Subcutaneous abdominal adipose tissue (tissue), 5 donors: ENCODE measurements around the gene PLSCR1.

Experiments
- H3K27ac ChIP-seq: one replicate; pipeline ENCODE4 v1.7.0; 2013; ENCODE audit warnings: low read depth, mild to moderate bottlenecking, inconsistent platforms, low read length, moderate library complexity
- H3K27me3 ChIP-seq, 5 donors: one replicate each; pipeline ENCODE4 v1.7.0; 2013; ENCODE audit warnings: low read length in 5 of 5, inconsistent platforms in 1 of 5; ENCODE audit not compliant: control insufficient read depth in 5 of 5, insufficient read depth in 4 of 5
- H3K36me3 ChIP-seq, 5 donors: one replicate each; pipeline ENCODE4 v1.7.0; 2013; ENCODE audit warnings: low read length in 5 of 5; ENCODE audit not compliant: control insufficient read depth in 5 of 5, insufficient read depth in 5 of 5
- H3K4me1 ChIP-seq, 5 donors: one replicate each; pipeline ENCODE4 v1.7.0; 2013; ENCODE audit warnings: low read length in 5 of 5, mild to moderate bottlenecking in 3 of 5, moderate library complexity in 1 of 5; ENCODE audit not compliant: control insufficient read depth in 5 of 5, insufficient read depth in 5 of 5
- H3K4me3 ChIP-seq, 5 donors: one replicate each; pipeline ENCODE4 v1.7.0; 2013; ENCODE audit warnings: low read length in 5 of 5, low read depth in 1 of 5
- H3K9ac ChIP-seq, 5 donors: one replicate each; pipeline ENCODE4 v1.7.0; 2013; ENCODE audit warnings: low read length in 5 of 5, mild to moderate bottlenecking in 4 of 5, moderate library complexity in 3 of 5
- H3K9me3 ChIP-seq, 5 donors: one replicate each; pipeline ENCODE4 v1.7.0; 2013; ENCODE audit warnings: low read length in 5 of 5; ENCODE audit not compliant: control insufficient read depth in 5 of 5
- donor health status: healthy.
- donor health status: healthy.
- donor health status: healthy.
- donor health status: healthy.
- donor health status: healthy.

Gene PLSCR1

GRCh38 chr3:146521394-146521793, 23.0 kb downstream of the PLSCR1 start:
- Histone ChIP-seq H3K36me3 (peaks cover 0 to 45% (median 19%) of the 10 kb centered on the region in 5 donors), H3K27ac (no peak overlapping the region), H3K9me3 (no peaks in the 10 kb centered on the region), H3K27me3 (no peaks in the 10 kb centered on the region), H3K4me1 (peaks cover 0 to 3% (median 0%) of the 10 kb centered on the region in 5 donors), H3K9ac (no peak overlapping the region), H3K4me3 (no peak overlapping the region)

DNA sequence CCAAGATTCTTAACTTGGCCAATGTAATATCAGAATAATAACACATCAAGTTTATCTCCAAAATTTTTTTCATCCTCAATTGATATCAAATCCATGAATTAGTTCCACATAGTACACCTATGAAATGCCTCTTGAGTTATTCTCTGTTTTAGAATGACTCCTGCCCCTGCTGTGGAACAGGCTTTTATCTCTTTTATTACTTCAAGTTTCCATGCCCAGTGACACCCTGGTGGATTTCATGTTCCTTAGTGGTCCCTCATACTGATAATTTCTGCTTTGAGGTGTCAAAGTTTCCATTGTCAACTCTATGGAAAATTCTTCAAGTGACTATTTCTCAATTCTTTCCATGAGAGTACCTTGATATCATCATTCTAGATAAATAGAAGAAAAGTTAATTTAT, 24.6 kb downstream of the PLSCR1 start:
- Histone ChIP-seq H3K4me3 (no peak overlapping the region), H3K36me3 (peaks cover 4 to 45% (median 20%) of the 10 kb centered on the region in 5 donors), H3K27ac (no peak overlapping the region), H3K4me1 (peaks cover 0 to 3% (median 0%) of the 10 kb centered on the region in 5 donors), H3K9ac (no peak overlapping the region), H3K9me3 (no peaks in the 10 kb centered on the region), H3K27me3 (no peaks in the 10 kb centered on the region)

DNA sequence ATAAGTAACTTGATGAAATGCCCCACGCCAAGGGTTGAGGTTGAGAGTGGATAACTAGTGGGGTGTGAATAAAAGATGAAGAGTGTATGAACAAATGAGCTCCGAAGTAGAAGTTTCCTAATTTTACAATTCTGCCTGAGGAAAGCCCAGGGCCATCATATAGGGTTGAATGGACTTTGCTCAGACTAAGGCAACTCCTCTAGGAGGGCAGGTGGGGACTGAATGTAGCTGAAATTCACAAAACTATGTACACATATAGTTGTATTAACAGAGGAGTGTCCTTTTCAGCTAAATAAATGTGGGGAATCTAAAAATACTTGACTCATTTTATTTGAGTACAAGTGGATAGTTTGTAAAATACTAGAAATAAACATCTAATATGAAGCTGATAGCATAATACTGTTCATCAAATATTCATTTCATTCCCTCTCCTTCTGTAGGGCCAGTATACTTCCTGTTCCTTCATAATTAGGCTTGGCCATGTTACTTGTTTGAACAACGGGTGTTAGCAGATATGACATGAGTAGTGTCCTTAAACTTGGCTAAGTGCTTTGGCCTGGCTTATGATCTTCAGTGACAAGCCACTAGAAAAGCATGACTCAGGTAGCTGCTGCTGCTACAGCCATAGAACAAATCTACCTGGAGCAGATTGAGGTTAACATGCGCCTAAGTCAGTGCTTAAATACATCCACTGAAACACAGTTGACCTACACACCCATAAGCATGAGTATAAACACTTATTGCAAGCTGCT, 26.5 kb downstream of the PLSCR1 start:
- Histone ChIP-seq H3K9ac (no peak overlapping the region), H3K9me3 (no peaks in the 10 kb centered on the region), H3K4me1 (peaks cover 0 to 3% (median 0%) of the 10 kb centered on the region in 5 donors), H3K36me3 (peaks cover 10 to 42% (median 21%) of the 10 kb centered on the region in 5 donors), H3K27me3 (no peaks in the 10 kb centered on the region), H3K27ac (no peak overlapping the region), H3K4me3 (no peak overlapping the region)

DNA sequence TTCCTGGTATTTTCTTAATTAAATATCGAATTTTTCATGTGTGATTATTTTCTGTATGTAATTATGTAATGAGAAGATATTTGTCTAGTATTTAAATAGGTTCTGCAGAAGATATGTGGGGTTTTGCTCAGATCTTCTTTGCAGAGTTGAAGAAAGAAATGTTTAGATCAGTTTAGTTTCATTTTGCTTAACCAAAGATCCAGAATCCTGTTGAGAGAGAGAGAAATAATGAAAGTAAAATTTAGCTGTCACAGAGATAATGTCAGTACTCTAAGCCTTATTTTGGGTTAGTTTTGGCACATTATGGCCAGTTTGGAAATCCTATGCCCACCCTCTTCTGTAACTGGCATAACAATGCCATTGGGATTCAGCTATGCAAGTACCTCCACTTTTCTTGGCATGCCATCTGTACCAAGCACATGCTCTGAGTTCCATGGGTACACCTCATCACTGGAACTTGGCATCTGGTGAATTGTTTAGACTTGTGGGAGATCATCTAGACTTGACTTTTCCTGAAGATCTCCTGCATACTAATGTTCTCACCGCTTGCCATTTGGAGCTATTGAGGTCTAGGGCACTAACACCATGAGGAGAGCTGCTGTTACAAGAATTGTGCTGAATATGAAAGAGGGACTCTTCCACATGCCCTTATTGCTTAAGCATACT, 30.9 kb downstream of the PLSCR1 start:
- Histone ChIP-seq H3K27ac (no peak overlapping the region), H3K36me3 (peaks cover 10 to 21% (median 14%) of the 10 kb centered on the region in 5 donors), H3K27me3 (no peaks in the 10 kb centered on the region), H3K4me3 (no peak overlapping the region), H3K4me1 (peaks cover 0 to 3% (median 0%) of the 10 kb centered on the region in 5 donors), H3K9ac (no peak overlapping the region), H3K9me3 (no peaks in the 10 kb centered on the region)

GRCh38 chr3:146511402-146512134, 32.8 kb downstream of the PLSCR1 start:
- Histone ChIP-seq H3K27ac (no peak overlapping the region), H3K4me1 (peaks cover 0 to 14% (median 0%) of the 10 kb centered on the region in 5 donors)

GRCh38 chr3:146507331-146508120, 36.9 kb downstream of the PLSCR1 start:
- Histone ChIP-seq H3K9ac (no peak overlapping the region), H3K9me3 (no peaks in the 10 kb centered on the region), H3K27me3 (no peaks in the 10 kb centered on the region), H3K36me3 (no peaks in the 10 kb centered on the region), H3K4me3 (no peak overlapping the region), H3K4me1 (peaks cover 0 to 20% (median 5%) of the 10 kb centered on the region in 5 donors), H3K27ac (peak overlapping the region; percentile 69)

More at GRCh38 chr3:146511402-146512134, 32.8 kb downstream of the PLSCR1 start:
- Histone ChIP-seq H3K27me3 (no peaks in the 10 kb centered on the region), H3K4me3 (no peak overlapping the region), H3K36me3 (peaks cover 10 to 17% (median 11%) of the 10 kb centered on the region in 5 donors), H3K9ac (no peak overlapping the region), H3K9me3 (no peaks in the 10 kb centered on the region)

DNA sequence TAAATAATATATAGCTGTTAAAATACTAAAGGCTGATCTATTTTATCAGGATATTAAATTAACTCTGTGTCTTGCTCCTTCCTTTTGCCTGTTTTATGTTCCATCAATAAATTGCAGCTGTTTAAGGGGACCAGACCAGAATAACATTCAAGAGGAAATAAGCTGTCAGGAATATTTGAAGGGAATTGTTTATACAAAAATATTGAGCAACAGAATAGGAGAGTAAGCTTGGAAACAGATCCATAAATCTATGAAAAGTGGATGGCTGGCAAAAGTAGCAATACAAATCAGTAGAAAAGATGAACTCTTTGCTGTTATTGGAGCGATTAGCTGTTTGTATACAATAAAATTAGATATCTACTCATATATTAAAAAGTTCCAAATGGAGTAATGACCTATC, 38.9 kb downstream of the PLSCR1 start:
- Histone ChIP-seq H3K27me3 (no peaks in the 10 kb centered on the region), H3K9me3 (no peaks in the 10 kb centered on the region), H3K4me1 (peaks cover 0 to 20% (median 5%) of the 10 kb centered on the region in 5 donors), H3K27ac (no peak overlapping the region), H3K4me3 (no peak overlapping the region), H3K36me3 (no peaks in the 10 kb centered on the region), H3K9ac (no peak overlapping the region)

- H3K27ac ChIP-seq: no peak overlapping the region
- H3K9me3 ChIP-seq: no peaks in the 10 kb centered on the region
- H3K9ac ChIP-seq: no peak overlapping the region
- H3K27me3 ChIP-seq: no peaks in the 10 kb centered on the region
- no peaks in the 10 kb centered on the region for H3K36me3 ChIP-seq
- peaks cover 0 to 20% (median 5%) of the 10 kb centered on the region in 5 donors for H3K4me1 ChIP-seq
- no peak overlapping the region for H3K4me3 ChIP-seq
Observed at GRCh38 chr3:146504498-146505197, 39.8 kb downstream of the PLSCR1 start.
